WI38 (cell line): Measurements from ENCODE around the gene KRT13.

Experiments
- H3K4me3 ChIP-seq: 2 replicates; pipeline ENCODE4 v1.5.1; 2011; ENCODE audit warnings: low read depth, mild to moderate bottlenecking, control low read depth, low read length
- TF ChIP-seq, protein P1 (sequence below): IDR thresholded peaks from 2 replicates; pipeline ENCODE4 v1.5.1; 2012; ENCODE audit warnings: low read depth, mild to moderate bottlenecking, control low read depth, low read length

Gene KRT13

DNA sequence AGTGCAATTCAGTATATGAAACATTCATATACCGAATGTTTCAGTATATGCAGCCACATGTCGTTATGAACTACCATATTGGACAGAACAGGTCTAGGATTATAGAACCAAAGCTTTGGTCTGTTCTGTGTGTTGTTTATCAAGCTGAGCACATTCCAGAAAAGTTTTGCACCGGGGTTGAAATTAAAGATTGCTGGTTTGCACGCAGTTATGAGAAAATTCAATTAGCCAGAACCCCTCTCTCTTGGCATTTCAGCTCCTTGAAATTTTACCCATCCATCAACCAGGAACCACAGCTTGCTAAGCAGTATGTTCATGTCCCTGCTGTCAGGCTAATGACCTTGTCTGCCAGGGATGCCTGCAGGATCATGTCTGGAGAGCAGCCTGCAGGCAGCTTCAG is 47.7 kb downstream of the KRT13 start:
- TF ChIP-seq, protein P1, sequence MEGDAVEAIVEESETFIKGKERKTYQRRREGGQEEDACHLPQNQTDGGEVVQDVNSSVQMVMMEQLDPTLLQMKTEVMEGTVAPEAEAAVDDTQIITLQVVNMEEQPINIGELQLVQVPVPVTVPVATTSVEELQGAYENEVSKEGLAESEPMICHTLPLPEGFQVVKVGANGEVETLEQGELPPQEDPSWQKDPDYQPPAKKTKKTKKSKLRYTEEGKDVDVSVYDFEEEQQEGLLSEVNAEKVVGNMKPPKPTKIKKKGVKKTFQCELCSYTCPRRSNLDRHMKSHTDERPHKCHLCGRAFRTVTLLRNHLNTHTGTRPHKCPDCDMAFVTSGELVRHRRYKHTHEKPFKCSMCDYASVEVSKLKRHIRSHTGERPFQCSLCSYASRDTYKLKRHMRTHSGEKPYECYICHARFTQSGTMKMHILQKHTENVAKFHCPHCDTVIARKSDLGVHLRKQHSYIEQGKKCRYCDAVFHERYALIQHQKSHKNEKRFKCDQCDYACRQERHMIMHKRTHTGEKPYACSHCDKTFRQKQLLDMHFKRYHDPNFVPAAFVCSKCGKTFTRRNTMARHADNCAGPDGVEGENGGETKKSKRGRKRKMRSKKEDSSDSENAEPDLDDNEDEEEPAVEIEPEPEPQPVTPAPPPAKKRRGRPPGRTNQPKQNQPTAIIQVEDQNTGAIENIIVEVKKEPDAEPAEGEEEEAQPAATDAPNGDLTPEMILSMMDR = no peak
- no peak overlapping the region for H3K4me3 ChIP-seq

DNA sequence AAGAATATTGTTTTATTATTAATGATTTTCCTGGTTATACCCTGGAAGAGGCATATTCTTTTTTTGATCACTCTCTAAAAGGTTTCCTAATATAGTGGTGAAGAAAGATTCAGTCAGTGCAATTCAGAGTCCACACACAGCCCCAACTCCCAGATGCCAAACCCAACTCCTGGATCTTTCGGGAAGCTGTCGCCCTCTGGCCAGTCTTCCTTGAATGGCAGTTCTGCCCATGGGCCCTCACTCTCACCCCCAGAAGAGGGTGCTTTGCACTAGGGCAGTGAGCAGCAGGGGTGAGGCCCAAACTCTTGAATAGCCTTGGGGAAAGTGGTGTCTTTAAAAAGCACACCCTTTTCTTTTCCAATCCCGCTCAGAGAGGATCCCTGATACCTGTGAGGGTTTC is 49.2 kb downstream of the KRT13 start:
- no peak overlapping the region for H3K4me3 ChIP-seq
- TF ChIP-seq, protein P1 = no peak

DNA sequence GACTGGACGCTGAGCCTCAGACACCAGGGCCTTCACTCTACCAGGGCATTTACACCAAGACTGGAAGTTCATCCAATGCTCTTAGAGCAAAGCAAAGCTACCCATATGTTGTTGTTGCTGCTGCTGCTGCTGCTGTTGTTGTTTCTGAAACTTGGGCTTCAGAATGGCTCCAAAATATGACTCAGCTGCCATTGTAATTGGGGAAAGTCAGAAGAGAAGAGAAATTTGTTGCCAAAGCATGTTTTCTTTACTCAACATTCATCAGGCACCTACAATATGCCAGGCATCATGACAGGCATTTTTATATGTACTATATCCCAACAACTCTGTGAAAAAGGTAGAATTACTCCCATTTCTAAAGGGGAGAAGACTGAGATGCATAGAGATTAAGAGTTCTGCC is 50.2 kb downstream of the KRT13 start:
- no peak overlapping the region for H3K4me3 ChIP-seq
- TF ChIP-seq, protein P1 = no peak

DNA sequence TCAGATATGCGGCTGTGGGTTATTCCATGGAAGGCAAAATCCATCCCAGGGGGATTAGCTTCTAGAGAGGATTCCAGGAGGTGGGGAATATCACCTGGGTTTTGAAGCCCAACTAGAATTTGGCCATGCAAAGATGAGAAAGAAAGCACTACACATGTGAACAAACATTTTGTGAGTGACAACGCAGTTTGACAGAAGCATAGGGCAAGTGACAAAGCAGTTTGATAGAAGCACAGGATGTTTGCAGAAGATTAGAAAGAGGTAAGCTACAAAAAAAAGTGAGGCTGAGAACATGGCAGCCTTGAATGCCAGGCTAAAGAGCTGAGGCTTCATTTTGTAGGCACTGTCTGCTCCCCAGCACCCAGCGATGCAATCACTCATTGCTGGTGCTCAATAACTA is 52.3 kb downstream of the KRT13 start:
- TF ChIP-seq, protein P1 = no peak
- H3K4me3 ChIP-seq = no peak overlapping the region

DNA sequence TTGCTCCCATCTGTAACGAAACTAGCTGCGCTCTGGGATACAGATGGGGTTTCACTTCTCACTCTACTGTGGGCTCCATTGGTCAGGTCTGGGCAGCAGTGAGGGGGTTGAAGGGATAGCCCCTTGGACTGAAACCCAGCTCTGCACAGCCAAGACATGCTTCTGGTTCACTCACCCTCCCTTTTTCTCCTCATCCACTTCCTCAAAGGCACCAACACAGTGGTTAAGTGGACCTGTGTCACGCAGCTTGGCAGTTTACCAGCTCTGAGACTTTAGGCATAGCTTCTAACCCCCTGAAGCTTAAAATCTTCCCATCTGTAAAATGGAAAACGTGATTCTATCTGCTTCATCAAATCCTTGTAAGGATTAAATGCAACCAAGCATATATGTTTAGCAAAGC is 53.1 kb downstream of the KRT13 start:
- no peak overlapping the region for H3K4me3 ChIP-seq
- TF ChIP-seq, protein P1 = no peak

DNA sequence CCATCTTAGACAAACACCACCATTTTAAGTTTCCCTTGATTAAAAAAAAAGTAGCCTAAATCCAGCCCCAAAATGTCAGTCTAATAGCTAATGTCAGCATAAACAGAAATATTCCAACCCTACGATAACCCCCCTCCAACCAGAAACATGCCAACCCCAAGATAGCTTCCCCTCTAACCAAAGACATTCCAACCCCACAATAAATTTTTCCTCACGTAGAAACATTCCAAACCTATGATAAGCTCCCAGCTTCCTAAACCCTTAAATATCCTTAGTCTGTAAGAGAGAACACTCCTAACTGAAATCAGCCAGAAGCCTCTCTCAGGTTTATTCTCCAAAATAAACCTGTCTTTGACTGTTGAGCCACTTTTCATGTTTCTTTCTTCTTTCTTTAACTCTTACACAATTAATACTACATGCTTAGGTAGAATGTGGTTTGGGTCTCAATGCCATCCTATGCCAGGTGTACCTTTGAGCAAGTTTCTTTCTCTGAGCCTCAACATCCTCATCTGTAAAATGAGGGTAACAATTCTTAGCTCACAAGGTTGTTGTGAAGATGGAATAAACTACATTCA is 54.2 kb downstream of the KRT13 start:
- TF ChIP-seq, protein P1 = no peak
- H3K4me3 ChIP-seq = no peak overlapping the region
